ENCODE data around the gene MYO7B. TPM values are rescaled to one million over a fixed set of nuclear protein-coding genes. Genes with fewer than 3 reads are reported as not detected.
"Not testable (repeated sequence)": the region's sequence is repeated elsewhere in the genome, so short reads cannot be mapped to it uniquely, and the experiment has no call there.

MYO7B gene
- total and polyA plus RNA-seq, 2 experiments from 2014 or later: 17.6 to 20.1 TPM

DNA sequence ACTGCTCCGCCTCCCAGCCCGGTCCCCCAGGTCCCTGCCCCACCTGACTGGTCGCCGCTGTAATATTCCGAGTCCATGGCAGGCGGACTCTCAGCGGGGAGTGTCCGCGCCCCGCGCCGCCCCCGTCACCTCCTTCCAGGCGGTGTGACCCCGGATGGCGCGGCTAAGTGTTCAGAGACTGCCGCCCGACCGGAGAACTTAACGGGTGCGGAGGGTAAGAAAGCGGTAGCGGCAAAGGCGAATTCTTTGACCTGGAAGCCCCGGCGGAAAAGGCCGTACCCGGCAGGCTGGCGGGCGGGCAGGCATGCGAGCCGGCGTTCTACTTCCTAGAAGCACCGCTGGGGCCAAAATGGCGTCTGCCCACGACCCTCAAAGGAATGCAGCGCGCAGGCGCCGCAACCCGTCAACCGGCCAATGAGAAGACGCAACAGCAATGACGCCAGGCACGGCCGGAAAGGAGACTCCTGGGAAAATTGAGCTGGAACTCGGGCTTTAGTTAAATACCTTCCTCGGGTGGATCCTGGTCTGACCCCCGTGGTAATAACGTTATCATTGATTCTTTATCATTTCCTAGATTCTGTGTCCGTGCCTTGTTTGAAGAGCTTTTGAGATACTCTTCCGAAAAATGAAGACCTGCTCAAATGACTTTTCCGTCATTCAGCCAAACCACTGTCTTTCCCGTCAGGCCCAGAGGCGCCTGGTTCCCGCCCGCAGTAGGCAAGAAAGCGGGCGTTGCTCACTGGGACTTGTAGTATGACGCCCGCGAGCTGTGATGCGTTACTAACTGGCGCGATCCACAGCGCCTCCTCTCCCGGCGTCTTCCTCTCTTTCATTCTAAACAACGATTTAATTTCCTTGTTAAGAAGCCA, 9.1 kb upstream of the MYO7B start, which contains the start of gene IWS1:
IWS1 (minus strand) TSS at position 358 of the 869 bp plus-strand sequence; CDS start at position 77, 281 bp downstream.
- under 1% methylated on average over 66 of the region's 70 CpGs for WGBS (ENCODE audit: low lambda C conversion rate, missing lambda C conversion rate)
- H3K27me3 ChIP-seq: no peaks in the 10 kb centered on the region
- peaks cover 15% of the 10 kb centered on the region for H3K4me1 ChIP-seq (ENCODE audit: insufficient read depth)
- H3K36me3 ChIP-seq (replicated peaks; ENCODE audit: insufficient read depth, low read depth): no peaks in the 10 kb centered on the region
- peak; percentile 99 for DNase-seq (ENCODE audit: low spot score)
- TF ChIP-seq, protein P1, sequence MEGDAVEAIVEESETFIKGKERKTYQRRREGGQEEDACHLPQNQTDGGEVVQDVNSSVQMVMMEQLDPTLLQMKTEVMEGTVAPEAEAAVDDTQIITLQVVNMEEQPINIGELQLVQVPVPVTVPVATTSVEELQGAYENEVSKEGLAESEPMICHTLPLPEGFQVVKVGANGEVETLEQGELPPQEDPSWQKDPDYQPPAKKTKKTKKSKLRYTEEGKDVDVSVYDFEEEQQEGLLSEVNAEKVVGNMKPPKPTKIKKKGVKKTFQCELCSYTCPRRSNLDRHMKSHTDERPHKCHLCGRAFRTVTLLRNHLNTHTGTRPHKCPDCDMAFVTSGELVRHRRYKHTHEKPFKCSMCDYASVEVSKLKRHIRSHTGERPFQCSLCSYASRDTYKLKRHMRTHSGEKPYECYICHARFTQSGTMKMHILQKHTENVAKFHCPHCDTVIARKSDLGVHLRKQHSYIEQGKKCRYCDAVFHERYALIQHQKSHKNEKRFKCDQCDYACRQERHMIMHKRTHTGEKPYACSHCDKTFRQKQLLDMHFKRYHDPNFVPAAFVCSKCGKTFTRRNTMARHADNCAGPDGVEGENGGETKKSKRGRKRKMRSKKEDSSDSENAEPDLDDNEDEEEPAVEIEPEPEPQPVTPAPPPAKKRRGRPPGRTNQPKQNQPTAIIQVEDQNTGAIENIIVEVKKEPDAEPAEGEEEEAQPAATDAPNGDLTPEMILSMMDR (IDR thresholded peaks at IDR 0.05; ENCODE audit: poor library complexity): peak; percentile 19
- TF ChIP-seq EZH2phosphoT487 (IDR thresholded peaks at IDR 0.05; ENCODE audit: low read depth, severe bottlenecking, unreplicated experiment): no peak
- peak within 1 kb of the TSS; percentile 61 for H2AFZ ChIP-seq
- H4K20me1 ChIP-seq (ENCODE audit: insufficient read depth, poor library complexity, severe bottlenecking): peaks cover 6% of the 10 kb centered on the region
- H3K9me3 ChIP-seq (ENCODE audit: low read depth): no peaks in the 10 kb centered on the region
- no peaks in the 10 kb centered on the region for H3K9me2 ChIP-seq (replicated peaks; ENCODE audit: insufficient read depth)
- peak within 1 kb of the TSS; percentile 93 for H3K27ac ChIP-seq
- H3K4me2 ChIP-seq: peak within 1 kb of the TSS; percentile 82
- peaks cover 47% of the 10 kb centered on the region for H3K79me2 ChIP-seq
- H3K4me3 ChIP-seq: peak within 1 kb of the TSS; percentile 65

DNA sequence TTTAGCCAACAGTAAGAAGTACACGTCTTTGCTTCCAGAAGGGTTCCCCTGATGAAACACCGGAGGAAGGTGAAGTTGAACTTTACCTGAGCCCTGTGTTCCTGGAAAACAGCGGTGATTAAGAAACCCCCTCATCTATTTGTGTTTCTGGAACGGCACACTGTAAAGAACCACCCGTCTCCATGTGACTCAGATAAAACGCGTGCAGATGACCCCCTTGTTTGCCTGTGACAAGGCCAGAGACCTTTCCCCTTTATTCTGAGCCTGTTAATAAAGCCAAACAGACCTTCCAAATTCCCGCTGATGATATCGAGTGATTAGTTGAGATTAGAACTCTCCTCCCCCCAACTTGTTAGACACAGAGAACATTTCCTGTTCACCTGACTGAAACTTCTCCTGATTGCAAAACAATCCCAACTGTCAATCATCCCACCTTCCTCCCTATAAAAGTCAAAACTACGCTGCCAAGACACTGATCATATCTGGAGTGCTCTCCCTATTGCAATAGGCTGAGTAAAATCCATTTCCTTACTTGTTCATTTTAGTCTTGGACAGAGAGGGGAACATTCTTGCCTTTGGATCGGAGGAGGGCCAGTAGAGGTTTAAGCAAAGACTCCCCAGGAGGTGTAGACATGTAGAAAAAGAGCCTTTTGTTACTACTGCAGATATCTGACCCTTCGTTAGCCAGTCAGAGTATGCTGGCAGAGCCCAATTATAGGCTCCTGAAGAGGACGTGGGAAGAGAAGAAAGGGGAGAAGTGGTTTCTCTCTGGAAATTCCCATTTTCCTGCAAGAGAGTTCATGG, 8.3 kb upstream of the MYO7B start:
- Histone ChIP-seq H3K9me3 (ENCODE audit: low read depth) (no peaks in the 10 kb centered on the region), H3K4me3 (peak overlapping the region; percentile 25), H3K4me2 (peak overlapping the region; percentile 75), H3K36me3 (replicated peaks; ENCODE audit: insufficient read depth, low read depth) (no peaks in the 10 kb centered on the region), H3K27ac (peak overlapping the region; percentile 93), H3K79me2 (peaks cover 39% of the 10 kb centered on the region), H3K27me3 (no peaks in the 10 kb centered on the region), H4K20me1 (ENCODE audit: insufficient read depth, poor library complexity, severe bottlenecking) (peaks cover 6% of the 10 kb centered on the region), H3K9me2 (replicated peaks; ENCODE audit: insufficient read depth) (no peaks in the 10 kb centered on the region), H3K4me1 (ENCODE audit: insufficient read depth) (peaks cover 15% of the 10 kb centered on the region), H2AFZ (peak overlapping the region; percentile 54)
- DNase-seq (ENCODE audit: low spot score): peak; percentile 63
- WGBS (ENCODE audit: low lambda C conversion rate, missing lambda C conversion rate): 13% methylated on average over 13 of the region's 13 CpGs
- TF ChIP-seq, protein P1 (IDR thresholded peaks at IDR 0.05; ENCODE audit: poor library complexity): peak; percentile 1
- TF ChIP-seq EZH2phosphoT487 (IDR thresholded peaks at IDR 0.05; ENCODE audit: low read depth, severe bottlenecking, unreplicated experiment): no peak

DNA sequence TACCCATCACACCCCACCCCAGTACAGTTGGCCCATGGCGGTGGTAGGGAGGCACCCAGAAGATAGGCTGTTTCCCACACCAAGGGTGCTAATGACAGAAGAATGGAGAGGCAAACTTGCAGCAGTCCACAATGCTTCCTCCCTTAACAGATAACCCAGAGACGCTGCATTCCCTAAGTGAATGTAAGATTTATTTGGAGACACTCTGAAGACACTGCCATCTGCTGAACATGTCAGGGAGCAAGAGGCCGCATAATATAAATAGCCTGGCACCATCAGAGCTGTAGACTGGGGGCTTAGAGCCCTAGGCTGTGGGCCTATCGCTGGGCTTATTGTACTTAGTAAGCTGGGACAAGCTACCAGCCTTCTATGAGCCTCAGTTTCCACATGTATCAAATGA, 7.0 kb upstream of the MYO7B start:
- DNase-seq (ENCODE audit: low spot score): no peak
- H3K4me1 ChIP-seq (ENCODE audit: insufficient read depth): peaks cover 15% of the 10 kb centered on the region
- peak overlapping the region; percentile 75 for H3K4me2 ChIP-seq
- peaks cover 26% of the 10 kb centered on the region for H3K79me2 ChIP-seq
- WGBS (ENCODE audit: low lambda C conversion rate, missing lambda C conversion rate): 56% methylated on average over 4 of the region's 4 CpGs
- no peaks in the 10 kb centered on the region for H3K9me3 ChIP-seq (ENCODE audit: low read depth)
- peak overlapping the region; percentile 93 for H3K27ac ChIP-seq
- H3K36me3 ChIP-seq (replicated peaks; ENCODE audit: insufficient read depth, low read depth): no peaks in the 10 kb centered on the region
- H4K20me1 ChIP-seq (ENCODE audit: insufficient read depth, poor library complexity, severe bottlenecking): peaks cover 4% of the 10 kb centered on the region
- no peak overlapping the region for H2AFZ ChIP-seq
- H3K9me2 ChIP-seq (replicated peaks; ENCODE audit: insufficient read depth): no peaks in the 10 kb centered on the region
- no peak for TF ChIP-seq EZH2phosphoT487 (IDR thresholded peaks at IDR 0.05; ENCODE audit: low read depth, severe bottlenecking, unreplicated experiment)
- TF ChIP-seq, protein P1 (IDR thresholded peaks at IDR 0.05; ENCODE audit: poor library complexity): peak; percentile 8
- TF ChIP-seq EZH2 (IDR thresholded peaks at IDR 0.05; ENCODE audit: borderline replicate concordance): no peak
- H3K27me3 ChIP-seq: no peaks in the 10 kb centered on the region
- H3K4me3 ChIP-seq: no peak overlapping the region

DNA sequence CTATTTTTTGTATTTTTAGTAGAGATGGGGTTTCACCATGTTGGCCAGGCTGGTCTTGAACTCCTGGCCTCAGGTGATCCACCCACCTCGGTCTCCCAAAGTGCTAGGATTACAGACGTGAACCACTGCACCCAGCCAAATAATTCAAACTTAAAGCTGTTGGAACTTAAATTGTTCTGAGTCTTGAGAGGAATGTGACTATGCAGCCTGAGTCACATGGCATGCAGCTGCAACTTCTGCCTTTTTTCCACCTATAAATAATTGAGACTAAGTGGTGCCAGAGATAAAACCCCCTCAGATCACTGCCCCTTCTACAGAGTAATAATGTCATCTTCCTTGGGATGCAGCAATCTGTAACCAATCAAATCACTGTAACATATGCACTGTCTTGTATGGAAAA, 6.1 kb upstream of the MYO7B start:
- H3K27me3 ChIP-seq; H2AFZ ChIP-seq; H3K4me2 ChIP-seq; H4K20me1 ChIP-seq (ENCODE audit: insufficient read depth, poor library complexity, severe bottlenecking); H3K27ac ChIP-seq; H3K9me2 ChIP-seq (replicated peaks; ENCODE audit: insufficient read depth); H3K4me1 ChIP-seq (ENCODE audit: insufficient read depth); DNase-seq (ENCODE audit: low spot score); H3K36me3 ChIP-seq (replicated peaks; ENCODE audit: insufficient read depth, low read depth); H3K4me3 ChIP-seq; H3K9me3 ChIP-seq (ENCODE audit: low read depth): not testable (repeated sequence)
- H3K79me2 ChIP-seq: peaks cover 16% of the 10 kb centered on the region
- 84% methylated on average over 2 of the region's 2 CpGs for WGBS (ENCODE audit: low lambda C conversion rate, missing lambda C conversion rate)

Data from hepatocyte (in vitro differentiated cells).